ENCODE results near the gene PTK6.
"Not testable (repeated sequence)": the region's sequence is repeated elsewhere in the genome, so short reads cannot be mapped to it uniquely, and the experiment has no call there.

DNA sequence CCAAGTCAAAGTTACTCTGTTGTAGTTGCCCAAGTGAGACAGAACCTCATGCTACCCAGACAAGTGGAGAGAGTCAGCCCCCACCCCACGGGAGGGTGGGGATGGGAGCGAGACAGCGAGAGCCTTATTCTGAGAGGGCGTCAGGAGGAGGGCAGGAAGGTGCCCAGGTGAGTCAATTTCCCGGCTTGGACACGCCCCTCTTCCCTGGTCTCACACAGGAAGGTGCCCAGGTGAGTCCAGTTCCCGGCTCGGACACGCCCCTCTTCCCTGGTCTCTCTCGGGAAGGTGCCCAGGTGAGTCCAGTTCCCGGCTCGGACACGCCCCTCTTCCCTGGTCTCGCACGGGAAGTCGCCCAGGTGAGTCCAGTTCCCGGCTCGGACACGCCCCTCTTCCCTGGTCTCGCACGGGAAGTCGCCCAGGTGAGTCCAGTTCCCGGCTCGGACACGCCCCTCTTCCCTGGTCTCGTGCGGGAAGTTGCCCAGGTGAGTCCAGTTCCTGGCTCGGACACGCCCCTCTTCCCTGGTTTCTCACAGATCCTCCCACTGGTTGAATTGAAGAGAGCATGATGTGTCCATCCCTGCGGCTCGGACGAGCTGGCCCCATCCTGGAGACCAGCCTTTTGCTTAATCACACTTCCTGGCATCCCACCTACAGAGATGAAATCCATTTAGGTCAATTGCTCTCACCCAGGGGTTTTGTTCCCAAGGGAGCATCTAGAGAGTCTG, 57.3 kb downstream of the PTK6 start:
- TF ChIP-seq TARDBP (IDR thresholded peaks at IDR 0.05); HDGF (IDR thresholded peaks at IDR 0.05; ENCODE audit: borderline replicate concordance): not testable (repeated sequence)
